22Rv1 (cell line): ENCODE results near the gene SENP6.

Source experiments
- ZFX ChIP-seq: fragments of 450-650 bp; IDR thresholded peaks from 2 replicates; pipeline ENCODE4 v1.6.1; 2017; ENCODE audit warnings: antibody characterized with exemption, borderline replicate concordance
- TF ChIP-seq, protein P1 (sequence below): fragments of 450-650 bp; IDR thresholded peaks from 2 replicates; pipeline ENCODE4 v1.5.1; 2017; ENCODE audit warnings: mild to moderate bottlenecking

DNA sequence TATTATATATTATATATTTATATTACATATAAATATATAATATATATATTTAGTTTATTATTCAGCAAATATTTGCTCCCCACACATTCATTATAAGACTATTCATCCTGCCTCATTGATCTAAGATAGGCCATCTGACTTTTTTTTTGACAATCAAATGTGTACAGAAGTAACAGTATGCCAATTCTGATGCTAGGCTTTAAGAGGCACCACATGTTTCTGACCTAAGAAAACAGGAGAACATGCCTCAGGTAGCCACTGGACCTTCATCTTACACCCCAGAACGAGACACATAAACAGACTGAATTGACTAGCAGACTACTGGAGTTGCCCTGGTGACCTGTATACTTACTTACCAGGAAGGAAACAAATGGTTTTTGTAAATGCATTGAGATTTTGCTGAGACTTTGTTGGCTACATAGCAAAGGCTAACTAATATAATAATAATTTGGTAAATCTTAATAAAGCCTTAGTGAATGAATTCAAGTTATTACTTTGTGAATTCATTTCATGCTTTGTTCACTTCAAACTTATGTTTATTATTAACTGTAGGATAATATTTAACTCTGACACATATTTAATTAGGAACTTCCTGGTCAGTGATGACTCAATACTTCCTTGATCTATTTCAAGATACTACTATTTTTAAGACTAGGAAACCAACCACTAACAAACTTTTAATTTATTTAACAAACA is 134.0 kb downstream of the SENP6 start:
- TF ChIP-seq, protein P1, sequence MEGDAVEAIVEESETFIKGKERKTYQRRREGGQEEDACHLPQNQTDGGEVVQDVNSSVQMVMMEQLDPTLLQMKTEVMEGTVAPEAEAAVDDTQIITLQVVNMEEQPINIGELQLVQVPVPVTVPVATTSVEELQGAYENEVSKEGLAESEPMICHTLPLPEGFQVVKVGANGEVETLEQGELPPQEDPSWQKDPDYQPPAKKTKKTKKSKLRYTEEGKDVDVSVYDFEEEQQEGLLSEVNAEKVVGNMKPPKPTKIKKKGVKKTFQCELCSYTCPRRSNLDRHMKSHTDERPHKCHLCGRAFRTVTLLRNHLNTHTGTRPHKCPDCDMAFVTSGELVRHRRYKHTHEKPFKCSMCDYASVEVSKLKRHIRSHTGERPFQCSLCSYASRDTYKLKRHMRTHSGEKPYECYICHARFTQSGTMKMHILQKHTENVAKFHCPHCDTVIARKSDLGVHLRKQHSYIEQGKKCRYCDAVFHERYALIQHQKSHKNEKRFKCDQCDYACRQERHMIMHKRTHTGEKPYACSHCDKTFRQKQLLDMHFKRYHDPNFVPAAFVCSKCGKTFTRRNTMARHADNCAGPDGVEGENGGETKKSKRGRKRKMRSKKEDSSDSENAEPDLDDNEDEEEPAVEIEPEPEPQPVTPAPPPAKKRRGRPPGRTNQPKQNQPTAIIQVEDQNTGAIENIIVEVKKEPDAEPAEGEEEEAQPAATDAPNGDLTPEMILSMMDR = no peak
- TF ChIP-seq ZFX = no peak
